Activated naive CD8-positive, alpha-beta T cell treated with anti-CD3 and anti-CD28 coated beads, Interleukin-2, amount 10 ng/mL, durations not matched to agents 7 days and 5 days (primary cell): ENCODE measurements around the gene CGN. TPM values are rescaled to one million over a fixed set of nuclear protein-coding genes. Genes with fewer than 3 reads are reported as not detected.

Experiments
- ATAC-seq: fragments of 150-1000 bp; cut with Tn5 transposase; one replicate; pipeline ENCODE4 v1.10.0; 2021; ENCODE audit warnings: low read depth, moderate library complexity
- POLR2A ChIA-PET: fragments of 350-600 bp; sonication (Branson Sonifier 250); formaldehyde crosslinking; loops from one replicate; lab custom pipeline; 2021; ENCODE audit warnings: antibody characterized with exemption; lab: Charles Lee
- DNase-seq: peaks from one replicate; pipeline ENCODE4 v3.0.0; 2021
- H3K27ac Mint-ChIP-seq: one replicate; pipeline ENCODE4 v1.8.0; 2022; ENCODE audit warnings: mild to moderate bottlenecking, mixed read lengths
- H3K27me3 Mint-ChIP-seq: one replicate; pipeline ENCODE4 v1.8.0; 2022; ENCODE audit warnings: mild to moderate bottlenecking, moderate library complexity, mixed read lengths
- H3K36me3 Mint-ChIP-seq: one replicate; pipeline ENCODE4 v1.8.0; 2021; ENCODE audit warnings: mild to moderate bottlenecking, mixed read lengths
- H3K4me1 Mint-ChIP-seq: one replicate; pipeline ENCODE4 v1.8.0; 2021; ENCODE audit warnings: mixed read lengths
- H3K4me3 Mint-ChIP-seq: one replicate; pipeline ENCODE4 v1.8.0; 2022; ENCODE audit warnings: mild to moderate bottlenecking, moderate library complexity, mixed read lengths
- H3K9me3 Mint-ChIP-seq: one replicate; pipeline ENCODE4 v1.8.0; 2021; ENCODE audit warnings: mixed read lengths
- total RNA-seq, 2 experiments: library from RNA; stranded (reverse); gene quantifications; one replicate each; pipeline ENCODE4 v1.2.3, GENCODE V29; 2021

Gene CGN
- total RNA-seq, 2 experiments from 2014 or later, result 0.33 to 0.40 TPM

DNA sequence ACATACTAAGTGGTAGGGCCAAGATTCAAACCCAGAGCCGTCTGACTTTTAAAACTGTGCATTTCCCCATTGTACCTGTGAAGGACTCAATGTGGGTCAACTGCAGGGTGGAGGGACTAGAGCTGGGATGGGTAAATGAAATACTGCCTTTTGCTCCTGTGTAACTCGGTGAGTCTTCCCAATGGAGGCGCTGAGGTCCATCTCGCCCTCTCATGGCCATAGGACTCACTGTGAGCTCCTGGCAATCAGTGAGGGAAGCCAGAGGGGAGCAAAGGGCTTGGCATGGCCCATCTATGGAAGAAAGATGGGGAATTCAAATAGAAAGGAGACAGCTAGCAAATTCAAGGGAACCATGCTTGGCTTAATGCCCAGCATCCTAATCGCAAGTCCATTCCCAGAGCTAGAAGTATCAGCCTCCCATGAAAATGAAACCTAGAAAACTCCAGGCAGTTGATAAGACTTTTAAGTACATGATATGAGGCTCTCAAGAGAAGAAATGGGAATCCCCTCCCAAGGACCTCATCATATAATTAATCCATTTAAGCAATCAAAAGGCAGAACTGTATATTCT, 25.4 kb upstream of the CGN start:
- no peak for ATAC-seq
- no peaks in the 10 kb centered on the region for H3K36me3 Mint-ChIP-seq
- H3K4me3 Mint-ChIP-seq, result no peak overlapping the region
- DNase-seq, result no peak
- peaks cover 2% of the 10 kb centered on the region for H3K27me3 Mint-ChIP-seq
- H3K27ac Mint-ChIP-seq, result no peak overlapping the region
- peaks cover 4% of the 10 kb centered on the region for H3K9me3 Mint-ChIP-seq
- POLR2A ChIA-PET, result no interaction called here
- H3K4me1 Mint-ChIP-seq, result no peaks in the 10 kb centered on the region

- Mint-ChIP-seq H3K9me3 (peaks cover 2% of the 10 kb centered on the region), H3K36me3 (no peaks in the 10 kb centered on the region), H3K4me3 (no peak overlapping the region), H3K27ac (no peak overlapping the region), H3K27me3 (peaks cover 2% of the 10 kb centered on the region), H3K4me1 (no peaks in the 10 kb centered on the region)
- ATAC-seq (no peak), DNase-seq (no peak)
- POLR2A ChIA-PET, result no interaction called here
These were observed 24.6 kb upstream of the CGN start for GRCh38 chr1:151486557-151486956.

GRCh38 chr1:151491641-151492040, 19.5 kb upstream of the CGN start:
- Mint-ChIP-seq H3K36me3 (no peaks in the 10 kb centered on the region), H3K4me1 (no peaks in the 10 kb centered on the region), H3K27ac (no peak overlapping the region), H3K27me3 (peaks cover 3% of the 10 kb centered on the region), H3K9me3 (no peaks in the 10 kb centered on the region), H3K4me3 (no peak overlapping the region)
- DNase-seq (no peak), ATAC-seq (no peak)
- POLR2A ChIA-PET, result no interaction called here

- H3K4me1 Mint-ChIP-seq, result no peaks in the 10 kb centered on the region
- POLR2A ChIA-PET, result no interaction called here
These were observed 19.1 kb upstream of the CGN start for GRCh38 chr1:151492120-151492519.

DNA sequence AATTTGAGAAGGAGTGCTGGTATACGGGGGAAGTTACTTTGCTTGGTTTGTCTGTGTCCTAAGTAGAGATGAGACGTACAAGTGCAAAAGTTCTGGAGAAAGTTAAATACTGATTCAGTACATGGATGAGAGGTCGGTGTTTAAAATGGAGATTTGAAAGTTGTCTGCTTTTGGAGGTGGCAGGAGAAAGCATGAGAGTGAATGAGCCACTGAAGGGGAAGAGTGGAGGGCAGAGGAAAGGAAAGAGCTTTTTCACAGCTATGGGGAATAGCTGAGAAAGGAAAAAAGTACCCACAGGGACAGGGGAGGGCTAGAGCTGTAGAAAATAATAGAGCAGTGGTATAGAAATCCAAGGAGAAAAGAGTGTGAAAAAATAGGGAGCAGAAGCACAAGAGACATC, 18.1 kb upstream of the CGN start:
- H3K4me1 Mint-ChIP-seq, result no peaks in the 10 kb centered on the region
- DNase-seq, result no peak
- H3K36me3 Mint-ChIP-seq, result no peaks in the 10 kb centered on the region
- no peak overlapping the region for H3K4me3 Mint-ChIP-seq
- POLR2A ChIA-PET, result interaction anchor here (0.7 kb wide), 2 partner anchors 23 to 39 kb away, joined by 3 to 5 read pairs; no protein-coding TSS in a partner anchor
- ATAC-seq, result no peak
- no peak overlapping the region for H3K27ac Mint-ChIP-seq
- H3K9me3 Mint-ChIP-seq, result no peaks in the 10 kb centered on the region
- H3K27me3 Mint-ChIP-seq, result peaks cover 3% of the 10 kb centered on the region

More at GRCh38 chr1:151492120-151492519, 19.1 kb upstream of the CGN start:
- no peak for DNase-seq
- no peak for ATAC-seq
- Mint-ChIP-seq H3K27me3 (peaks cover 3% of the 10 kb centered on the region), H3K36me3 (no peaks in the 10 kb centered on the region), H3K27ac (no peak overlapping the region), H3K9me3 (no peaks in the 10 kb centered on the region), H3K4me3 (no peak overlapping the region)

DNA sequence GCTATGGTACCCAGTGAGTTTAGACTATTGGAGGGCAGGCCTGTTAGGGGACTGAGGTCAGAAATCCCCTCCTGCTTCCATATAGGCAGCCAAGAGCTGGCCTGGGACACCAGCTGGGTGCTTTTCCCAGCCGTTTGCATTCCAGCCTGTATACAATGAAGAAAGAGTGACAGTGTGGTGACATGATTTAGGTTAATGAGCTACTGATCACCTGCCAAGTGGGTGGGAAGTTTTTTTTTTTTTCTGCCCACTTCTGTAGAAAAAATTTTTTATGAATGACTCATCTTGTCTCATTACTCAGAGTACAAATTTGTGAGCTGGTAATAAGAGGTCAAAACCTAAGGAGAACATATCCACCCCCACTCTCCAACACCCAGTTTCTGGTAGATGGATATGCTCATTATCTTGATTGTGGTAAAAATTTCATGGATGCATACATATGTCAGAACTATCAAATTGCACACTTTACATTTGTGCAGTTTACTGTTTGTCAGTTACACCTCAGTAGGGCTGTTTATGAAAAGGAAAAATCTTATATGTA, 16.4 kb upstream of the CGN start:
- ATAC-seq (no peak), DNase-seq (no peak)
- Mint-ChIP-seq H3K27ac (no peak overlapping the region), H3K36me3 (no peaks in the 10 kb centered on the region), H3K9me3 (no peaks in the 10 kb centered on the region), H3K4me3 (no peak overlapping the region), H3K4me1 (no peaks in the 10 kb centered on the region), H3K27me3 (peaks cover 3% of the 10 kb centered on the region)
- POLR2A ChIA-PET, result interaction anchor here (0.7 to 0.9 kb wide), 2 partner anchors 23 to 77 kb away, joined by 3 read pairs; no protein-coding TSS in a partner anchor

GRCh38 chr1:151495316-151495715, 15.9 kb upstream of the CGN start:
- DNase-seq (no peak), ATAC-seq (no peak)
- H3K27me3 Mint-ChIP-seq, result peaks cover 4% of the 10 kb centered on the region
- no peak overlapping the region for H3K4me3 Mint-ChIP-seq
- POLR2A ChIA-PET, result interaction anchor here (0.7 kb wide), 1 partner anchor 23 kb away, joined by 3 read pairs; no protein-coding TSS in a partner anchor
- no peaks in the 10 kb centered on the region for H3K36me3 Mint-ChIP-seq
- no peaks in the 10 kb centered on the region for H3K4me1 Mint-ChIP-seq
- no peaks in the 10 kb centered on the region for H3K9me3 Mint-ChIP-seq
- no peak overlapping the region for H3K27ac Mint-ChIP-seq

DNA sequence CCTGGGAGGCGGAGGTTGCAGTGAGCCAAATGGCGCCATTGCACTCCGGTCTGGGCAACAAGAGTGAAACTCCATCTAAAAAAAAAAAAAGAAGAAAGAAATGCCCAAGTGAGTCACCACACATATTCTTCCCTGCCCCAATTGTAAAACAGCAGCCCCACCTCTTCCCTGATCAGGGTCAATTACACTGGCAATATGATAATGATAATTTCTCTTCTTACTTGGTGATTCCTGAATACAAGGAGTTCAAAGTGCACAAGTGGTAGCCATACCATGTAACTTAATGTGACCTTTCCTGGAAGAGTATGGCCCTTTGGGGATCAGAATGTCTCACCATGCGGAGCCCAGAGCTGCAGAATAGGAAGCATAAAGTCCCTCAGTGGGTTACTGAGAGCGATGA, 11.8 kb upstream of the CGN start:
- H3K27me3 Mint-ChIP-seq, result peaks cover 7% of the 10 kb centered on the region
- POLR2A ChIA-PET, result no interaction called here
- H3K4me1 Mint-ChIP-seq, result no peaks in the 10 kb centered on the region
- DNase-seq, result no peak
- no peaks in the 10 kb centered on the region for H3K9me3 Mint-ChIP-seq
- no peaks in the 10 kb centered on the region for H3K36me3 Mint-ChIP-seq
- ATAC-seq, result no peak
- H3K27ac Mint-ChIP-seq, result no peak overlapping the region
- H3K4me3 Mint-ChIP-seq, result no peak overlapping the region

GRCh38 chr1:151499930-151500329, 11.3 kb upstream of the CGN start:
- Mint-ChIP-seq H3K4me1 (no peaks in the 10 kb centered on the region), H3K27ac (no peak overlapping the region), H3K9me3 (no peaks in the 10 kb centered on the region), H3K27me3 (peaks cover 10% of the 10 kb centered on the region), H3K4me3 (no peak overlapping the region), H3K36me3 (no peaks in the 10 kb centered on the region)
- POLR2A ChIA-PET, result no interaction called here
- ATAC-seq (peak; percentile 30), DNase-seq (no peak)

DNA sequence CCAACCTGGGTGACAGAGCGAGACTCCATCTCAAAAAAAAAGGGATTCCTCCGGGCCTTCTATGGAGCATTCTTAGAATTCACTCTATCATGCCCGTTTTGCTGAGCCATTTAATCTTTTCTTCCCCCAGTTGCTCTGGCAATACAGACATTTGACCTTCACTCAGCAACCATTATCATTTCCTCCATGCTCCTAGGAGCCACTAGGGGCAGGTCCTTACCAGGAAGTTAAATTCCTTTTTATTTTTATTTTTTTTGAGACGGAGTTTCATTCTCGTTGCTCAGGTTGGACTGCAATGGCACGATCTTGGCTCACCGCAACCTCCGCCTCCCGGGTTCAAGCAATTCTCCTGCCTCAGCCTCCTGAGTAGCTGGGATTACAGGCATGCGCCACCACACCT, 9.7 kb upstream of the CGN start:
- no peaks in the 10 kb centered on the region for H3K36me3 Mint-ChIP-seq
- H3K9me3 Mint-ChIP-seq, result no peaks in the 10 kb centered on the region
- H3K27ac Mint-ChIP-seq, result no peak overlapping the region
- DNase-seq (no peak), ATAC-seq (no peak)
- POLR2A ChIA-PET, result no interaction called here
- no peak overlapping the region for H3K4me3 Mint-ChIP-seq
- H3K4me1 Mint-ChIP-seq, result peaks cover 2% of the 10 kb centered on the region
- peaks cover 22% of the 10 kb centered on the region for H3K27me3 Mint-ChIP-seq

GRCh38 chr1:151502035-151502700, 9.0 kb upstream of the CGN start:
- Mint-ChIP-seq H3K27ac (no peak overlapping the region), H3K9me3 (no peaks in the 10 kb centered on the region), H3K4me3 (no peak overlapping the region), H3K36me3 (no peaks in the 10 kb centered on the region), H3K4me1 (peaks cover 2% of the 10 kb centered on the region), H3K27me3 (peaks cover 25% of the 10 kb centered on the region)
- DNase-seq, result no peak
- POLR2A ChIA-PET, result no interaction called here
- ATAC-seq, result no peak

DNA sequence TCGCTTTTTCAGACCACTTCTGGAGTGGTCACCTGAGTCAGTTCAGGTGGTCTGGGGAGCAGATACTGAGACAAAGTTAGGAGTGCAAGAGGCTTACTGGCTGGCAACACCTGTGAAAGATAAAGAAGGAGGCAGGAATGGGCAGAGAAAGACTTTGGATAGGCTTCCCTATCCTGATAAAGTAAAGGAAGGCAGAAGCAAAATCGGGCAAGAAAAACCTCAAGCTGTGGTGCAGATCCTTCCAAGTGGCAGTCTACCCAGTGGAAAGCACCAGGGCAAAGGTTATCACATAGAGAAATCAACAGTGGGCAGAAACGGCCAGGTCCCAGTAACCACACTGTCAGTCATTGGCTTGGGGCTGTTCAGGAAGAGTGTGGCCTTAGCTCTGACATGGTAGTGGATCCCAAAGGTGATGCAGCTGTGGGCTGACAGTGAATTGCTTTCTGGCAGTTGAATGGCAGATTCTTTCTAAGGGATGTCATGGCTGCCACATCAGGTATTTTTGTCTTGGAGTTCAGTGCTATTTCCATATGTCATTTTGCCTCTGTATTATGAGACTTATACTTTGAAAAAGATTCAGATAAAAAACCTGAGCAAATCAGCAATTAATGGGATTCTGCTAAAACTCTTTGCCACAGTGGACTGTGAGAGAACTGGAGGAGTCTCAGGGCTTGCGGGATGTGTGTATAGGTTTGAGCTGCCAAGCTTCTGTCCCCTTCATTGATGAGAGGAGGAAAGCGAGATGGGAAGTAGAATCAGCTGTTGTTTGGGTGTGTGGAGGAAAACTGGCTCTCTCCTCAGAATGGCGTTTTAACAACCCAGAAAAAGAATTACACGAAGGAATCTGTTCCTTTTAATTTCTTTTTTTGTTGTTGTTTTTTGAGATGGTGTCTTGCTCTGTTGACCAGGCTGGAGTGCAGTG, 8.1 kb upstream of the CGN start:
- POLR2A ChIA-PET, result no interaction called here
- no peaks in the 10 kb centered on the region for H3K36me3 Mint-ChIP-seq
- DNase-seq (no peak), ATAC-seq (no peak)
- no peak overlapping the region for H3K27ac Mint-ChIP-seq
- H3K4me1 Mint-ChIP-seq, result peaks cover 2% of the 10 kb centered on the region
- H3K4me3 Mint-ChIP-seq, result no peak overlapping the region
- peaks cover 26% of the 10 kb centered on the region for H3K27me3 Mint-ChIP-seq
- H3K9me3 Mint-ChIP-seq, result no peaks in the 10 kb centered on the region

- H3K27ac Mint-ChIP-seq, result no peak overlapping the region
- H3K36me3 Mint-ChIP-seq, result no peaks in the 10 kb centered on the region
- POLR2A ChIA-PET, result no interaction called here
- DNase-seq (no peak), ATAC-seq (no peak)
- no peaks in the 10 kb centered on the region for H3K9me3 Mint-ChIP-seq
- H3K27me3 Mint-ChIP-seq, result peaks cover 26% of the 10 kb centered on the region
- peaks cover 2% of the 10 kb centered on the region for H3K4me1 Mint-ChIP-seq
- no peak overlapping the region for H3K4me3 Mint-ChIP-seq
These were observed 6.9 kb upstream of the CGN start for GRCh38 chr1:151504252-151504651.
